HG03108 (cell line): ENCODE measurements around the gene SMPDL3A.

Experiments used
- ATAC-seq: cut with Tn5 transposase; IDR thresholded peaks from one replicate; pipeline ENCODE4 v1.9.1; 2021; ENCODE audit warnings: moderate library complexity; ENCODE audit not compliant: unreplicated experiment

SMPDL3A gene

DNA sequence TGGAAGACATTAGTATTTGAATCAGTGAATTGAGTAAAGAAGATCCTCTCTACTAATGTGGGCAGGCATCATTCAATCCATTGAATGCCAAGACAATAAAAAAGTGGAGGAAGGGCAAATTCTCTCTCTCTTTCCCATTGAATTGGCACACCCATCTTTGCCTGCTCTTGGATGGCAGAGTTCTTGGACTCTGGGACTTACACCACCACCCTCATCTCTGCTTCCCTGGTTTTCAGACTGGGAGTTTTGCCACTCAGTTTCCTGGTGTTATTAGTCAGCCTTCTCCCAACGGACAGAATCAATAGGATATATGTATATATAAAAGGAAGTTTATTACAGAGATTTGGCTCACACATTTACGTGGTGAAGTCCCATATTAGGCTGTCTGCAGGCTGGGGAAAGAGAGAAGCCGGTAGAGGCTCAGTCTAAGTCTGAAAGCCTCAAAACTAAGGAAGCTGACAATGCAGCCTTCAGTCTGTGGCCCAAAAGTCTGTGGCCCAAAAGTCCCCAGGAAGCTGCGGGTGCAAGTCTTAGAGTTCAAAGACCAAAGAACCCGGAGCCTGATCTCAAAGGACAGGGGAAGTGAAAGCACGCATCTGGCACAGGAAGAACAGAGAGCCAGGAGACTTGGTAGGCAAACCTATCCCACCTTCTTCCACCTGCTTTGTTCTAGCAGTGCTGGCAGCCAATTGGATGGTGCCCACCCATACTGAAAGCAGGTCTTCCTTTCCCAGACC is 64.4 kb downstream of the SMPDL3A start:
- ATAC-seq, result peak; percentile 53
